Skeletal muscle satellite cell (primary cell): ENCODE measurements around the gene NOTCH3.

ENCODE experiments used
- H3K27me3 ChIP-seq: 2 replicates; pipeline ENCODE4 v1.7.0; 2013; ENCODE audit warnings: low read length; ENCODE audit not compliant: control insufficient read depth, insufficient read depth
- H3K36me3 ChIP-seq: 2 replicates; pipeline ENCODE4 v1.7.0; 2013; ENCODE audit warnings: mild to moderate bottlenecking, control low read depth, low read length; ENCODE audit not compliant: insufficient read depth
- H3K4me1 ChIP-seq: 2 replicates; pipeline ENCODE4 v1.7.0; 2013; ENCODE audit warnings: low read length; ENCODE audit not compliant: control insufficient read depth, insufficient read depth
- H3K4me2 ChIP-seq: 2 replicates; pipeline ENCODE4 v1.7.0; 2013; ENCODE audit warnings: mild to moderate bottlenecking, low read length
- H3K4me3 ChIP-seq: 2 replicates; pipeline ENCODE4 v1.7.0; 2013; ENCODE audit warnings: low read length
- H3K9ac ChIP-seq: 2 replicates; pipeline ENCODE4 v1.7.0; 2013; ENCODE audit warnings: mild to moderate bottlenecking, low read depth, low read length, moderate library complexity
- H3K9me3 ChIP-seq: replicated peaks from 2 replicates; pipeline ENCODE4 v1.7.0; 2013; ENCODE audit warnings: mild to moderate bottlenecking, control low read depth, low read length

NOTCH3 gene

GRCh38 chr19:15188851-15189250, 11.9 kb downstream of the NOTCH3 start:
- H3K36me3 ChIP-seq: peaks cover 21% of the 10 kb centered on the region
- H3K9me3 ChIP-seq: no peaks in the 10 kb centered on the region
- no peak overlapping the region for H3K4me2 ChIP-seq
- no peak overlapping the region for H3K4me3 ChIP-seq
- H3K27me3 ChIP-seq: no peaks in the 10 kb centered on the region
- no peaks in the 10 kb centered on the region for H3K4me1 ChIP-seq
- H3K9ac ChIP-seq: no peak overlapping the region

- no peaks in the 10 kb centered on the region for H3K4me1 ChIP-seq
- no peak overlapping the region for H3K4me2 ChIP-seq
- H3K9me3 ChIP-seq: no peaks in the 10 kb centered on the region
- peaks cover 19% of the 10 kb centered on the region for H3K36me3 ChIP-seq
- H3K9ac ChIP-seq: no peak overlapping the region
- H3K27me3 ChIP-seq: no peaks in the 10 kb centered on the region
- no peak overlapping the region for H3K4me3 ChIP-seq
These were observed 13.5 kb downstream of the NOTCH3 start for GRCh38 chr19:15187026-15188007.

DNA sequence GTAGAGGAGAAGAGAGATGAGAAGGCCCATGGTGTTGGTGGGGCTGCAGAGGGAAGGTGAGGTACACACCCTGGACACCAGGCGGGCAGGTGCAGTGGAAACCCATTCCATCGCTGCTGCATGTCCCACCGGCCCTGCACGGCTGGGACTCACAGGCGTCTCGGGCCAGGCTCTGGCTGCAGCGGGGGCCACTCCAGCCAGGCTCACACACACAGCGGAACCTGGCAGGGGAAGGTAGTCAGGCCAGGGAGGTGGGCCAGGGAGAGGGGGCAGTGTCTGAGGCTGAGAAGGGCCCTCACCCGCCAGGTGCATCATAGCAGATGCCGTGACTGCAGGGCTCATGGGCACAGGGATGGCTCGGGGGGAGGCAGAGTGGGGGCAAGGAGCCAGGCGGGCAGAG, 15.6 kb downstream of the NOTCH3 start:
- Histone ChIP-seq H3K9ac (no peak overlapping the region), H3K4me2 (no peak overlapping the region), H3K4me1 (no peaks in the 10 kb centered on the region), H3K36me3 (peaks cover 22% of the 10 kb centered on the region), H3K4me3 (no peak overlapping the region), H3K9me3 (no peaks in the 10 kb centered on the region), H3K27me3 (no peaks in the 10 kb centered on the region)

DNA sequence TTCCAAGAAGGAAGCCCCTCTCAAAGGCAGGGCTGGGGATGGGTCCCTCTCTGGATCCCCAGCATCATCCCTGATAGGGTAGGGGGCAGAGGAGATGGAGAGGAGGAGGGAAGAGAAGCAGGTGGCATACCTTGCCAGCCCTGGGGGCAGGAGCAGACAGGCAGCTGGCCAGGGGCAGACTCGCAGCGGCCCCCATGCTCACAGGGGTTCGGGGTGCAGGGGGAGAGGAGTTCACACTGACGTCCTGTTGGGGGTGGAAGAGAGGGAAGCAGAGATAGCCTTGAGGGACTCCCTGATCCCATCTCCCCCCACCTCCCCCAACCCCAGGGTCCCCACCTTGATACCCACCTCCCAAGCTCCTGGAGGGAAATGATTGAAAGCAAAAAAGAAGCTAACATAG, 16.0 kb downstream of the NOTCH3 start:
- Histone ChIP-seq H3K9me3 (no peaks in the 10 kb centered on the region), H3K4me3 (no peak overlapping the region), H3K9ac (no peak overlapping the region), H3K4me2 (no peak overlapping the region), H3K36me3 (peaks cover 25% of the 10 kb centered on the region), H3K4me1 (no peaks in the 10 kb centered on the region), H3K27me3 (no peaks in the 10 kb centered on the region)

- Histone ChIP-seq H3K27me3 (no peaks in the 10 kb centered on the region), H3K4me1 (peaks cover 9% of the 10 kb centered on the region), H3K9me3 (no peaks in the 10 kb centered on the region), H3K9ac (no peak overlapping the region), H3K4me3 (no peak overlapping the region), H3K4me2 (no peak overlapping the region), H3K36me3 (peaks cover 18% of the 10 kb centered on the region)
These were observed 19.4 kb downstream of the NOTCH3 start for GRCh38 chr19:15181394-15181793.

DNA sequence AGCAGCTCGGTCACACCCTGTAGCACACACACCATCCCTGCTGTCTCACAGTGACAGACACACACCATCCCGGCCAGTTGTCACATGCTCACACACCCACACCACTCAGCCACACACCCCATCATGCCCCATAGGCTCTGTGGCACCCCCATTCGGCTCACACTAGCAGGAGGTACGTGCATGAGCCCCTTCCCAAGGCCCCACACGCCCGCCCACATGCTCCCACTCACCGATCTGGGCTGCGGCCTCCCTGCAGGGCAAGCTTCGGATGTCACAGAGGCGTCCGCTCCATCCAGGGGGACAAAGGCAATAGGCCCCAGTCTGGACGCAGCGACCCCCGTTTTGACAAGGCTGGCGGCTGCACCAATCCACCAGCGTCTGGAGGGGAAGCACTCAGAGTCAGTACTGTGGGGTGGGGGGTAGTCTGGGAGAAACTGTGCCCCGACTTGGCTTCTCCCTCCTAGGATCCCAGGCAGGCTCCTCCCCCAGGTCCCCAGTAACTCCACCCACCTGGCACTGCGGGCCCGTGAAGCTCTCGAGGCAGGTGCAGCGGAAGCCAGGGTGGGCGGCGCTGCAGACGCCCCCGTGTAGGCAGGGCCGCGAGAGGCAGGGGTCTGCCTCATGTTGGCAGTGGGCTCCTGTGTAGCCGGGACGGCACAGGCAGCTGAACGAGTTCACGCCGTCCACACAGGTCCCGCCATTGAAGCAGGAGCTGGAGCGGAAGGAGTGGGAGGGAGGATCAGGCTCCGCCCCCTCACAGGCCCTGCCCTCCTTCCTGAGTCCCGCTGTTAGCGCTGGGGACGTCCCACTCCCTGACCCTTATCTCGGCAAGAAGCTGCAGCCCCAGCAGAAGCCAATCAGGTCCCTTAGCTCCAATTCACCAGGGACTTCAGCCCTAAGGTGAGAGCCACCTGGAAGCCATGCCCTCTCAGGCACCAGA, 20.1 kb downstream of the NOTCH3 start:
- peaks cover 9% of the 10 kb centered on the region for H3K4me1 ChIP-seq
- H3K4me3 ChIP-seq: no peak overlapping the region
- no peaks in the 10 kb centered on the region for H3K9me3 ChIP-seq
- no peak overlapping the region for H3K4me2 ChIP-seq
- no peak overlapping the region for H3K9ac ChIP-seq
- H3K27me3 ChIP-seq: no peaks in the 10 kb centered on the region
- H3K36me3 ChIP-seq: peaks cover 20% of the 10 kb centered on the region

- H3K4me3 ChIP-seq: no peak overlapping the region
- no peak overlapping the region for H3K9ac ChIP-seq
- H3K27me3 ChIP-seq: no peaks in the 10 kb centered on the region
- H3K36me3 ChIP-seq: peaks cover 25% of the 10 kb centered on the region
- H3K9me3 ChIP-seq: no peaks in the 10 kb centered on the region
- H3K4me2 ChIP-seq: no peak overlapping the region
- H3K4me1 ChIP-seq: peaks cover 9% of the 10 kb centered on the region
These were observed 22.0 kb downstream of the NOTCH3 start for GRCh38 chr19:15178629-15179308.

DNA sequence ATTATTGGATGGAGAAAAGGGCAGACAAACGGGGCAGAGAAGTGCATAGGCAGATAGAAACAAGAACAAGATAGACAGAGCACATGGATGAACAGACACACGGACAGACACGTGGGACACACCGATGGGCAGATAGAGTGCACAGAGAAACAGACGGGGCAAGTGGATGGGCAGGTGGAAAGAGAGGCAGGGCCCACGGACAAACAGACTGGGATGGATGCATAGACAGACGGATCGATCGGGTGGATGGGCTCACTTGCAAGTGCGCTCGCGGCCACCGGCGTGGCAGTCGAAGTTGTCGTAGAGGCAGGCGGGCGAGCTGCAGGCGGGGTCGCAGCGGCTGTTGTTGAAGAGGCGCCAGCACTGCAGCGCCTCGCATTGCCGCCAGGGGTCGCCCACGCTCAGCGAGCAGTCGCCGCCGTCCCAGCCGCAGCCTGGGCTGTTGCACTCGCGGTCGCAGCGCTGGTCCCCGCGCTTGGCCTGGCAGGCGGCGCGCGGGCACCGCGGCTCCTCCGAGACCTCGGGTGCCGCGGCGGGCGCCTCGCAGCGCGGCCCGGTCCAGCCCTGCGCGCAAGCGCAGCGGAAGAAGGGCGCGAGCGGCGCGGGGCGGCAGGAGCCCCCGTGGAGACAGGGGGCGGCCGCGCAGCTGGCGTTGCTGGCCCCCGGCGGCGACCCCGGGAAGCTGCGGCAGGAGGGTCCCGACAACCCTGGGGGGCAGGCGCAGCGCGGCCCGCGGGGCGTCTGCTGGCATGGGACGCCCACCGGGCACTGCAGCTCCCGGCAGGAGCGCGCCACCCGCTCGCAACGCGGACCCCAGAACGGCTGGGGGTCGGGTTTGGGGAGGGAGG, 23.3 kb downstream of the NOTCH3 start:
- Histone ChIP-seq H3K9me3 (no peaks in the 10 kb centered on the region), H3K4me2 (peak overlapping the region; percentile 84), H3K9ac (no peak overlapping the region), H3K4me3 (peak overlapping the region; percentile 54), H3K36me3 (peaks cover 26% of the 10 kb centered on the region), H3K27me3 (no peaks in the 10 kb centered on the region), H3K4me1 (peaks cover 9% of the 10 kb centered on the region)

GRCh38 chr19:15175609-15176008, 25.2 kb downstream of the NOTCH3 start:
- no peak overlapping the region for H3K4me3 ChIP-seq
- no peaks in the 10 kb centered on the region for H3K27me3 ChIP-seq
- no peak overlapping the region for H3K9ac ChIP-seq
- H3K4me1 ChIP-seq: peaks cover 9% of the 10 kb centered on the region
- H3K9me3 ChIP-seq: no peaks in the 10 kb centered on the region
- H3K36me3 ChIP-seq: peaks cover 15% of the 10 kb centered on the region
- H3K4me2 ChIP-seq: no peak overlapping the region

DNA sequence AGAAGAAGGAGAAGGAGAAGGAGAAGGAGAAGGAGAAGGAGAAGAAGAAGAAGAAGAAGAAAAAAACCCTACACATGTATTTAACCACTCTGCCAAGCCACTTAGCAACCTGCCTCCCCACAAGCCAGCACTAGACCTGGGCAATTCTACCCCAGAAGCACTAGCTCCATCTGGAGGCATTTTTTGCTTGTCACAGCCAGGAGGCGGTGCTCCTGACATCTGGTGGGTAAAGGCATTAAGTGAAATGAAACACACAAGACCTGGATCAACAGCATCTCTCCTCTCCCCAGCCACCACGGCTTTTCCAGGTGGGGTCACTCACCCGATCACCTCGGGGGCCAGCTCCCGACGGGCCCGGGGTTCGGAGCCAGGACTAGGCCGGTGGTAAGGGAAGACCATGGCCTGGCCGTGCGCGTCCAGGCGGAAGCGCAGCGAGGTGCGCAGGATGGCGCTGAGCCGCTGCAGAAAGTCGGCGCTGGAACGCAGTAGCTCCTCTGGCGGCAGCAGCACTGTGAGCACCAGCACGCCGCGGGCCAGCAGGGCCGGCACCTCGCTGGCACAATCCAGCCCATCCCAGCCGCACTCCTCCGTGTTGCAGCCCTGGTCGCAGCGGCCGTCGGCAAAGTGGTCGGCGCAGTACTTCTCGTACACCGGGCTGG, 26.9 kb downstream of the NOTCH3 start:
- Histone ChIP-seq H3K4me3 (no peak overlapping the region), H3K36me3 (peaks cover 8% of the 10 kb centered on the region), H3K27me3 (no peaks in the 10 kb centered on the region), H3K4me1 (peaks cover 9% of the 10 kb centered on the region), H3K9ac (no peak overlapping the region), H3K9me3 (no peaks in the 10 kb centered on the region), H3K4me2 (no peak overlapping the region)
